ENCODE measurements around the gene CDK6.
"Not testable (repeated sequence)": the region's sequence is repeated elsewhere in the genome, so short reads cannot be mapped to it uniquely, and the experiment has no call there.

CDK6 gene

DNA sequence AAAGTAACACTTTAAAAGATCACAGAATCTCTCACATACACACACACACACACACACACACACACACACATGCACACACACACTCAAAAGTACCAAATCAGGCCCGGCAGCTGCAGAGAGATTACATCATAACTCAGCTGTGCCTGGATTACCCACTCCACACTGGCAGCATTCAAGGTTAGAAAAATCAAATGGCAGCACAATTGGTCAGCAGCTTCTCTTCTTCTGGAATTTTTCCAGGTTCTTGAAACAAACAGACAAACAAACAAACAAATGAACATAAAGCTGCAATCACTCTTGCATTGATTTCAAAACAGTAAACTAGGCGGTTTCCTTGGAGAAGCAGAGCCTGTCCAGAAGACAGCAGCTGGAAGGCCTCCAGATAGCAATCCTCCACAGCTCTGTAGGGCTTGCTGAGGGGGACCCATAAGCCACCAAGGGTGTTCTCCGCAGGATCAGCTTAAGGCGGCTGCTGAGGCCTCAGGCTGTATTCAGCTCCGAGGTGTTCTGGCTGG is 221.7 kb downstream of the CDK6 start:
- no peak for DNase-seq

DNA sequence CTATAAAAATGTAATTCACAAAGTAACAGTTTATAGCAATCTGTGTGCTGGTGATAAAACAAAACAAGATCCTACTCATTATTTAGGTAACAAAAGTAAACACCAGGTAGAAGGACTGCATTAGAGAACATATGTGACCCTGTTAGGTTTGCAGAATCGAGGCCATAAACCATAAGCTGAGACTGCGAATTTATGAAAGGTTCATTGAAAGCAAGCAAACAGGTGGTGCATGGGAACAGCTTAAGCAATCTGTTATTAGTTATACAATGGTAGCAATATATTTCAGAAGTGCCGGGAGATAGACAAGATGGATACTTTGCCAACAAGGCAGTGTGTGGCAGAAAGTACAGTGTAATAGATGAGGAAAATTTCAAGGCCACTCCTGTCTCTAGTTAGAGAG is 222.7 kb downstream of the CDK6 start:
- DNase-seq = no peak

DNA sequence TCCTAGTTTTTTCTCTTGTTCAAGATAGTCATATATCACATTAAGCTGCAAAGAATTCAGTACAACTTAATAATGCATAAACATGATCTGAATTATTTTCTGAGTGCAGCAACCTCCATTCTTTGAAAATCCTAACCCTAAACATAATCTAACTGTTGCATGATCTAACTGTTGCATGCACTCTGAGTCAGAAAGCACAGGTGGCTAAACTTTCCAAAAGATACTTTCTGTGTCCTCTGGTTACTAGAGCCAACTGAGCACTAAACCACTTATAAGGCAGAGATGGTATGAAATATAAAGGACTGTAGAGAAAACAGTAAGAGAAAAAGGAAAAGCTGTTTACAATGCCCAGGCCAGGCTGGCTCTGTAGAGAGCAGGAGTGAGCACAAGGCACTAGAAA is 223.2 kb downstream of the CDK6 start:
- no peak for DNase-seq

DNA sequence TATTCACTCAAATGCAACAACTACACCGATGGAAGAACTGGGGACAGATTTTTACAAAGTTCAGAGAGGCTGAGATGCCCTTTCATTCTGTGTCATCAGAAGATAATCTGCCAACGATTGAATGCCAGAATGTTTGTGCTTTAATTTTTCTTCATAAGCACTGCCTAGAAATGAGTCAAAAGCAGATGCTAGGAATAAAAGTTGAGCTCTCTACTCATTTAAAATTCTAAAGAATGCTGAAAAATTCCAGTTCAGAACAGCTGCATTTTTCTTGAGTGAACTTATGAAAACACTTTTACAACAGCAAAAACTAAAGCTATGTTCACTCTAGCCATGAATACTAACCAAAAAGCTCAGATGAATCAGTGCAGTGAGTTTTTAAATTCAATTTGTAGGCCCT is 223.9 kb downstream of the CDK6 start:
- DNase-seq = no peak

DNA sequence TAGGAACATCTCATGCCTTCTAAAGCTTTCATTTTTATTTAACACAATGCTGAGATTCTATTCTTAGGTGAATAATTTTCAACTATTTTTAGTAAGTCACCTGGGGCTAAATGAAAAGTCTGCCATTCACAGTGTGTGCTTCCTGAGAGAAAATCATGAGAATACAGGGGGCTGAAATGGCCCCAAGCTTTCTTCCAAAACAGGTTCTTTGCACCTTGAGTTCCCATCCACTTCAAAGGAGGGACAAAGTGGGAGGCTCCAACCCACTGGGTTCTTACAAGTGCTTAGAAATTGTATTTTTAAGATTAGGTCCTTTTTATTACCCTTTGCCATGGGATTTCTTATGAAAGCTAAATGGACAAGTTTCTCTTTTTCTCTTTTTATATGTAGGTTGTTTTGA is 224.6 kb downstream of the CDK6 start:
- DNase-seq = no peak

DNA sequence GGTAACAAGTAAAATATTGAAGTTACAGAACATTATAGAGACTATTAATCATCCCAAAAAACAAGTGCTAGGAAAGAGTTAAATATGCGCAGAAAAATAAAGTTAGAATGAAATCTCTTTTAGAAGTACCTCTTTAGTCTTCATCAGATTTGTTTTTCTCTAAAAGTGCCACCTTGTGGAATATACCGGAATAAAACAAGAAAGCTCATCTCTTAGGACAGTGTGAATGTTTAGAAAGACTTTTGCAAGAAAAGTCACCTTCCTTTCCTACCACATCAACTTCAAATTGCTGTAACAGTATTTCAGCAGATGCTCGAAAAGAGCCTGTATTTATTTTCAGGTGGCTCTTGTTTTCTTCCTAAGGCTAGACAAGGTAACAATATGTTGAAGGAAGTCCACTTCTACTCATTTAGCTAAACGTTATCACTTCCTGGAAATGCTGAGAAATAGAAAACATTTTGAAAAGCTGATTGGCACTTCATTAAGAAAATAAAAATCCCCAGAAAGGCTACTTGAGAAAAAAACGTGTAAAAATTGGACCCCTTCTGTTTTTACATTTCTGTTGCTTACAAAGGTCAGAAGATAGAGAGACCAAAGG is 226.4 kb downstream of the CDK6 start:
- no peak for DNase-seq

DNA sequence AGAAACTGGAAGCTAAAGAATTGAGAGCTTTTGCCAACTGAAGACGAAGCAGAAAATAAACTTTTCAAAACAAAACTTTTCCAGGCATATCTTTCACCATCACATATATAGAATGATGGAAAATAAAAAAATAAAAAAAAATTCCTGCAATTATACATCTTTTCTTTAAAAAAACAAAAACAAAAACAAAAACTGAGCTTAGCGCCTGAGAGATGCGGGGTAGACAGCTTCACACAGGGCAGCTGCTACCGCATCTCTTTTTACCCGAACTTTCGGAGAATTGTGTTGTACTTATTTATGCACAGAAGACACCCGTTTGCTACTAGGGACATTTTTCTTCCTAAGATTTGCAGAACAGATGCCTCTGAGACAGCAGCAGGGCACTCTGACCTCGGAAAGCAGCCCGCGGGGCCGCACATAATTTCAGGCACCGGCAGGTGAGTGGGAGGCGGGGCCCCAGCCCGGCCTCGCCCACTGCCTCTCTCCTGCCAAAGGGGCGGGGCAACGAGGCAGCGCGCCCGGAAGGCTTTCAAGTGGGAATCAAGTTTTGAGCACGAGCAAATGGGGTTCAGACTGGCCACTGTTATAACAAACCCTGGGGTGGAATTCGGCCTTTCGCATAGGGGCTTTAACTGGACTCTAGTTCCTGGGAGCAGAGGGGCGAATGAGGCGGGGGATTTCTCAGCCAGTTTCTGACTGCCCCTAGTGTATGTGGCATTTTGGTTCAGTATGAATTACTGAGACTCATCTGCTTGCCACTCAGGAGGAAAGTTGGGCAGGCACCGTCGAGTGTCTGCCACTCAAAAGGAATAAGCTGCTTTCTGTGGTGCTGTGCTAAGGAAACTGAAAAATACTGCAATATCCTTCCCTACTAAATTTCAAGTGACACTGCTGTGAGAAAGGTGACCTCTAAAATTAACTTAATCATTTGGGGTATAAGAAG is 227.7 kb downstream of the CDK6 start:
- no peak for DNase-seq

DNA sequence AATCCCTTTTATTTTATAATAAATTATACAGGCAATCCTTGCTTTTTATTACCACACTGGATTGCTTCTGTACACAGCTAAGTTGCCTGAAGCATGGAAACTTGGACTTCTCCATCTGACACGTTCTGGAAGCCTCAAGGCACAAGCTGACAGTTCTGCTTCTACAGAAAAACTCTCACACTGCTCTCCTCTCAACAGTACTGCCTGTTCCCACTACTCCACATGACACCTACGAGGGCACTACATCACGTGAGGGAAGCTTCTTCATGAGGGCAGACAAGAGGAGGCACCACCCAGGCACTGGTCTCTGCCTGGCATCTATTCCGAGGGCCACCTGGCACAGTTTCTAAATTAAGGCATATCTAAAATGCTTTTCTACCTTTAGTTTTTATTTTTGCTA is 229.4 kb downstream of the CDK6 start:
- DNase-seq = no peak

DNA sequence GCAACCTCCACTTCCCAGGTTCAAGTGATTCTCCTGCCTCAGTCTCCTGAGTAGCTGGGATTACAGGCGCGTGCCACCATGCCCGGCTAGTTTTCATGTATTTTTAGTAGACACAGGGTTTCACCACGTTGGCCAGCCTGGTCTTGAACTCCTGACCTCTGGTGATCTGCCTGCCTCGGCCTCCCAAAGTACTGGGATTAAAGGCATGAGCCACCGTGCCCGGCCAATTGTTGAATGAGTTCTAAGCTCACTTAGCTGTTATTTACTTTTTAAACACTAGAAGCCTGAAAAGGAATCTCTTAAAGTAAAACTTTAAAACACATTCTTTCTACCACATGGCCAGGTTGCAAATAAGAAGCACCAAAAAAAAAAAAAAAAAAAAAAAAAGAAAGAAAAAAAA is 231.9 kb downstream of the CDK6 start:
- not testable (repeated sequence) for DNase-seq

DNA sequence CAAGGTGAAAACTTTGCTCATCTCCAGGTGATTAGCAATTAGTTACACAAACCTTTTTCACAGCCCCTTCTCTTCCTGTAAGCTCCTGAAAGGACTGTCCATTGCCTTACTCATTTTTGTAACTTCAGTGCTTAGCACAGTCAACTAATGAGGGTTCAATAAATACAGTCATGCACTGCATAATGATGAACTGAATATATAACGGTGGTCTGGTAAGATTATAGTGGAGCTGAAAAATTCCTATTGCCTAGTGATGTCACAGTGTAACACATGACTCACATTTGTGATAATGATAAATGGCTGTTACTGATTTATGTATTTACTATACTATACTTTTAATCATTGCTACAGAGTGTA is 233.3 kb downstream of the CDK6 start:
- DNase-seq = no peak

DNA sequence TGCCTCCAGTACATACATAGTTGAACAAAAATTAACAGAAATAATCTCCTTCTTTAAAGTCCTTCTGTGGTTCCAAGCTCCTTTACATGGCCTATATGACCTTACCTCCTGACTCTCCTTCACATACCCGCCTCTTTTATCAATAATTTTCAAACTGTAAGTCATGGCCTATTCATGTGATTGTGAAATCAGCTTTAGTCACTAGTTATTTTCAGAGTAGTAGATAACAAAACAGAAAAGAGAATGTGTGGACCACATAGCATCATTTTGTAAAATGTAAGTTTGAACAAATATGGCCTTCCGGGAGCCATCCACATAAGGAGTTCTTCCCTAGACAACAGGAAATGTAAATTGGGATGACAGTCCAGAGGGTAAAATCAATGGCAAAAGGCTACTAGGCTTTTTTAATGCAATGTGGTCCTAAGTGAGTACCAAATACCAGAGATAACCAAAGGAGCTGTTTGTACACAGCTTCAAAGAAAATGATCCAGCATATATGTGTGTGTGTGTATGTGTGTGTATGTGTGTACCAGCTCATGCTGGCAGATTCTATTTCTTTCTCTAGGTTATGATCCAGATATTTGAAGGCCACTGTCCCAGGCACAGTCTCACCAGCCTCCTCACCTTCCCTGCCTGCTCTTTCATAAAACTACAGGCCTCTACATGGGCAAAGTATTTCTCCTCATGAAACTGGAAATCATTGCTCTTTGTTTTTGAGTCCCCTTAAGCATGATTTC is 233.9 kb downstream of the CDK6 start:
- DNase-seq = no peak

DNA sequence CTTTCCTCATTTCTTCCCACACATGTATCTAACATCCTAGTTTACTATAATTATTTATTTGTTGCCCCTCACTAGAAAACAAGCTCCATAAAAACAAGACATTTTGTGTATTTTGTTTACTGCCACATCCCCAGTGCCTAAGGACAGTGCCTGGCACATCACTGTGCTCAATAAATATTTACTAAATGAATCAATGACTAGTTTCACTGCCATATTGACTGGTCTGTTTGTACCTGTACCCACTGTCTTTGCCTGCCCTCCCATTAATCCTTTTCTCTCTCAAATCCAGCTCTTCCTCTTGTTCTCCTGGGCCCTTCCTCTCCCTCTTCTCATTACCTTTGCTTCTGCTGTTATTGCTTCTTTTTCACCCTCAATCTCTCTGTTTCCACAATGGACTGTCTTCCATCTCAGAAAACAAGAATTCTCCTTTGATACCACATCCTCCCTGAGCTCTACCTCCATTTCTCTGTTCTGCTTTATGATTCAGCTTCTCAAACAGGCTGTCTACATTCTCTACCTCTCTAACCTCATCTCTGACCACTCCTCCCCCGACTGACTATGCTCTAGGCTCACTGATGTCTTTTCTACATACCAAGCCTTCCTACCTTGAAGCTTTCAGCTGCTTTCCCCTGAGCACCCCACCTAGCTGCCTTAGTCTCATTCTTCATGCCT is 237.9 kb downstream of the CDK6 start:
- no peak for DNase-seq

GRCh38 chr7:92595281-92595680 is 241.1 kb downstream of the CDK6 start:
- no peak for DNase-seq

DNA sequence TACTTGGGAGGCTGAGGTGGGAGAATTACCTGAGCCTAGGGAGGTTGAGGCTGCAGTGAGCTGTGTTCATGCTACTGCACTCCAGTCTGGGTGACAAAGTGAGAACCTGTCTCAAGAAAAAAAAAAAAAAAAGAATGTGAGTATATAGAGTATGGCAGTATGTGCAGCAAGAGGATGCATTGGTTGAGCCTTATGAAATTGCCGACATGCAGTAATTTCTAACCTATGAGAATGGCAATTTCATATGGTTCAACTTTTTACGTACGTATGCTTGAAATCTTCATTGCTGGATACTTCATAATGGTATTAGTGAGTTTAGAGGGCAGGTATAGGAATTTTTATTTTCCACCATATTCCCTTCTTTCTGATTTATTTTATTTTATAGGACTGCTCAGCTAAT is 241.6 kb downstream of the CDK6 start:
- no peak for DNase-seq

- DNase-seq = no peak
Measured at GRCh38 chr7:92590711-92591310, 245.6 kb downstream of the CDK6 start.

- no peak for DNase-seq
Measured at GRCh38 chr7:92589056-92589455, 247.3 kb downstream of the CDK6 start.

- no peak for DNase-seq
Measured at GRCh38 chr7:92588561-92588960, 247.8 kb downstream of the CDK6 start.

DNA sequence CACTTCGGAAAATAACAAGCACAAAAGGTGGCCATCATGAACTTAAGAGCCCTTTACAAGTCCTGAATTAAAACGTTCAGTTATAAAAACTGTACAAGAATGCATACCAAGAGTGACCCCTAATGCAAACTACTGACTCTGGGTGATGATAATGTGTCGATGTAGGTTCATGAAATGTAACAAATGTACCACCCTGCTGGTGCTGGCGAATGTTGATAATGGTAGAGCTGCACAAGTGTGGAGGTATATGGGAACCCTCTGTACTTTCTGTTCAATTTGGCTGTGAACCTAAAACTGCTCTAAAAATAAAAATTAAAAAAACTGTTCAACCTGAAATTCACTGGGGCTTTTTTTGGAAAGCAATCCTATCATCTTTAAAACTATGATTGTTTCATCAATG is 249.5 kb downstream of the CDK6 start:
- DNase-seq = no peak

- DNase-seq = no peak
Measured at GRCh38 chr7:92586403-92586802, 250.0 kb downstream of the CDK6 start.

- no peak for DNase-seq
Measured at GRCh38 chr7:92584953-92585352, 251.4 kb downstream of the CDK6 start.

DNA sequence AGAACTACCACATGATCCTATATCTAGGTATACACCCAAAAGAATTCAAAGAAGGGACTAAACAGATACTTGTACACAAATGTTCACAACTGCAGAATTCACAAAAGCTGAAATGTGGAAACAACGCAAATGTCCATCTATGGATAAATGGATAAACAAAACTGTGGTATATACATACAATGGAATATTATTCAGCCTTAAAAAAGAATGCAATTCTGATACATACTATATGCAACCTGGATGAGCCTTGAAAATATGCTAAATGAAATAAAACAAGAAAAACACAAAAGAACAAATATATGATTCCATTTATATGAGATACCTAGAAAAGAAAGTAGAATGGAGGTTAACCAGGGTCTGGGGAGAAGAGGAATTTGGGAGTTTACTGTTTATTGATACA is 253.4 kb downstream of the CDK6 start:
- DNase-seq = no peak

GRCh38 chr7:92576296-92576695 is 260.1 kb downstream of the CDK6 start:
- DNase-seq = no peak

- DNase-seq = no peak
Measured at GRCh38 chr7:92569137-92569536, 267.2 kb downstream of the CDK6 start.
